ENCODE data around the gene TM9SF1.

TM9SF1 gene

DNA sequence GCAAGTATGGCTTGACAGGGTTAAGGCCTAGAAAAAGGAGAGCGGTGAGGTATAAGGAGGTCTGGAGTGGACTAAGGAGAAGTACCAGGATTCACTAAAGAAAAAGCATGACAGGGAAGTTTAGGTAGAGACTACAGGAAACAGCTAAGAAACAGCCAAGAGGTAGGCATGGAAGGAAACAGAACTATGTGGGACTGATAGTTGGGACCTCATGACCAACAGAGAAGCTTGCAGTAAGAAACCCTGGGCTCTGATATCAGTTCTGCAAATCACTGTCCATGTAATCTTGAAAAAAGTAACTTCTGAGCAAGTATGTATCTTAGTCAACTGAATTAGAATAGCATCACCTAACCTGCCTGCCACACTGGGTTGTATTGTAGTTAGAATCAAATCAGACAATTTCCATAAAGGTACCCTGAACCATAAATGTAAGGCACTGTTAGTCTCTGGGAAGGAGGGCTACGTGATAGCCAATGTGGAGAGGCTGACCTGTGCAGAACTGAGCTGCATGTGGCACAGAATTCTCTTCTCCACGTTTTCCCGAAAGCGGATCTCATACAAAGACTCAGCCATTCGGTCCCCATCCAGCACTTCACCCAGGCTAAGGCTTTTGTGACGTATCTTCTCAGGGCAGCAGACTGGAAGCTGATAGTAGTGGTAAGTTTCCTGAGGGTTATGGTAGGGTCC is 912 bp downstream of the TM9SF1 start:
- TF ChIP-seq, protein P1, sequence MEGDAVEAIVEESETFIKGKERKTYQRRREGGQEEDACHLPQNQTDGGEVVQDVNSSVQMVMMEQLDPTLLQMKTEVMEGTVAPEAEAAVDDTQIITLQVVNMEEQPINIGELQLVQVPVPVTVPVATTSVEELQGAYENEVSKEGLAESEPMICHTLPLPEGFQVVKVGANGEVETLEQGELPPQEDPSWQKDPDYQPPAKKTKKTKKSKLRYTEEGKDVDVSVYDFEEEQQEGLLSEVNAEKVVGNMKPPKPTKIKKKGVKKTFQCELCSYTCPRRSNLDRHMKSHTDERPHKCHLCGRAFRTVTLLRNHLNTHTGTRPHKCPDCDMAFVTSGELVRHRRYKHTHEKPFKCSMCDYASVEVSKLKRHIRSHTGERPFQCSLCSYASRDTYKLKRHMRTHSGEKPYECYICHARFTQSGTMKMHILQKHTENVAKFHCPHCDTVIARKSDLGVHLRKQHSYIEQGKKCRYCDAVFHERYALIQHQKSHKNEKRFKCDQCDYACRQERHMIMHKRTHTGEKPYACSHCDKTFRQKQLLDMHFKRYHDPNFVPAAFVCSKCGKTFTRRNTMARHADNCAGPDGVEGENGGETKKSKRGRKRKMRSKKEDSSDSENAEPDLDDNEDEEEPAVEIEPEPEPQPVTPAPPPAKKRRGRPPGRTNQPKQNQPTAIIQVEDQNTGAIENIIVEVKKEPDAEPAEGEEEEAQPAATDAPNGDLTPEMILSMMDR (IDR thresholded peaks at IDR 0.05): no peak

DNA sequence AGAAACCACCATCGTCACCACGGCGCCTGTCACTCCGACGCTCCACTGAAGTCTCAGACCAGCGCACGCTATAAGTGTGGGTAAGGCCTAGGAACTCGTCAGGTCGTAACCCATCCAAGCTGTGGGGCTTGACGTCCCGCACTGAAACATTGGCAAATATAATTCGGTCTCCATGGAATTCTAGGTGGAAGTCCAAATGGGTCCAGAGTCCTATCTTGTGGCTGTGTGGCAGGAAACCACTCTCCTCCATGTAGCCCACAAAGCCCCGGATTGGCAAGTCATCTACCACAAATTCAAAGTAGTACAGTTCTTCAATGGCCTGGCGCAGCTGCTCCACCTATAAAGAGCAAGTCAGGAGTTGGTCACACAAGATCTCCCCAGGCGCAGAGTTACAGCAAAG is 2.3 kb downstream of the TM9SF1 start:
- TF ChIP-seq, protein P1 (IDR thresholded peaks at IDR 0.05): no peak

DNA sequence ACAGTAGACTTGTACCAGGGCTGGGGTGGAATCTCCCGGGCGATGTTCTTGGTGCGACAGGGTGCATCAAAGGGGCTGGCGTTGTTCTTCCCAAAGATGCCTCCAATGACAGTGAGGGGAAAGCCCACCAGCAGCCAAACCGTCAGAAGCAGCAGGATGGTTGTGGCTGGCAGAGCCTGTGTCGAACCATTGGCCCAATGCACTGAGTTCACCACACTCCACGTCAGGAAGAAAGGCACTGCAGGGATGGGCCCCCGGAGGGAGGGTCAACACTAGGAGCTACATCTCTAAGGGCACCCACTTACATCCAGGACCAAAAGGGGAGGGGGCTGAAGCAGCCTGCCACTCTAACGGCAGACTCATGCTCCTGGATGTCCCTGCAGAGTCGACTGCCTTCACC is 4.8 kb downstream of the TM9SF1 start:
- TF ChIP-seq, protein P1 (IDR thresholded peaks at IDR 0.05): no peak

DNA sequence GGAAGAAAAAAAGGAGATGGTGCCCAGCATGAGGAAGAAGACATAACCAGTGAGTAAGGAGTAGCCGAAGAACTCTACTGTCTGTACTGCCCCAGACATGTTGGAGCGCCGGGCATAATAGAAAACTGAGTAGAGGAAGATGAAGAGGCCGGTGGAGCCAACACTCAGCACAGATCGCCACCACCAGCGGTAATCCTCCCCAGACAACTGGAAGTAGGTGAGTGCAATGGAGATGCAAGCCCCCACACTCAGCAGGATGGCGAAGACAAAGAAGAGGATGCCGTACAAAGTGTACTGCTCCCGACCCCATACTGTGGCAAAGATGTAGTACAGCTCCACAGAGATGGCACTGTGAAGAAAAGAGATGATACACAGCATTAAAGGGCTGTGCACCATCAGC is 5.8 kb downstream of the TM9SF1 start:
- TF ChIP-seq, protein P1 (IDR thresholded peaks at IDR 0.05): no peak

DNA sequence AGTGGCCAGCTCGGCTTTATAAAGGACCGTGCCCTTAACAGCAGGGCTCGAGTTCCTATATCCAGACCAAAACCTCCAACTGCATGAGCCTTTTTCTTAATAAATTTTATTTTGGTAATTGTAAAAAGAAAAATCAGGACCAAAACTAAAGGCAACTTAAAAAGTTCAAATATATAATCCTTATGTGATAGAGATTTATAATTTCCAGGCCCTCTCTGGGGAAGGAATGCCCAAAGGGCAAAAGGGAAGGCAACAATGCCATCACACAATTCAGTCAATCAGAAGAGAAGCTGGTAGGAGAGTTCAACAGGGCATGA is 6.2 kb downstream of the TM9SF1 start:
- TF ChIP-seq, protein P1 (IDR thresholded peaks at IDR 0.05): no peak

DNA sequence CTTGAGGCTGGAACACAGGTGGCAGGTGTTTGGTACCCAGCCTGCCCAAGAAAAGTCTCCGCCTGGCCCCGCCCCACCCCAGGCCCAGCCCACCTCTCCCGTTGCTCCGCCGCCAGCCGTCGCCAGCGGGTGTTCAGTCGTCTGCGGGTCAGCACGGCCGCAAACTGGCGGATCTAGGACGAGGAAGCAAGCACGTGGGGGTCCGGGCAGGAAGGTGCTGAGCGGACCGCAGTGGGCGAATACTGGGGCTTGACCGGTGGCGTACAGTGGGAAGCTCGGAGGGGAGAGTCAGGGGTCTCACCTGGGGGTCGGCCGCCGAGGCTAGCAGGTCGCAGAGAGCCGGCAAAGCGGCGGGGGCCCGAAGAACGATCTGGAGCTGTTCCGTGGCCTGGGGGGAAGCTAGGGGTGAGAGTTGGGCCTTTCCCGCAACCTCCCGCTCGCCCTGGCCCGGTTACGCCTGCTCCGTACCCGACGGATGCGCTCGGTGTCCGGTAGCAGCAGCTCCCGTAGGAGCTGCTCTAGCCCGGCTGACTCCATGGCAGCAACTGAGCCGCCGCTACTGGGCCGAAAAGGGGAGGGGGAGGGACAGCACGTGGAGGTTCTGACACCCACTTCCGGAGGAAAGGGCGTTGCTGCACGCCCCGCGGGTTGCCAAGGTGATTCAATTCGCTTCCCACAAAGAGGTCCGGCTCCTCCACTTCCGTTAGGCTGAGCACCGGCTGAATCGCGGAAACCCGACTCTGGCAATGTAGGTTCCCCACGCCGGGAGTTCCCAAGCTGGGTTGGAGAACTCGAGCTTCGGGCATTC is 6.8 kb downstream of the TM9SF1 start, which contains the start of gene IPO4:
TSS of gene IPO4 (minus strand) at position 566 of the 808 bp plus-strand sequence. CDS start at position 537, 29 bp downstream.
- TF ChIP-seq, protein P1 (IDR thresholded peaks at IDR 0.05): no peak

DNA sequence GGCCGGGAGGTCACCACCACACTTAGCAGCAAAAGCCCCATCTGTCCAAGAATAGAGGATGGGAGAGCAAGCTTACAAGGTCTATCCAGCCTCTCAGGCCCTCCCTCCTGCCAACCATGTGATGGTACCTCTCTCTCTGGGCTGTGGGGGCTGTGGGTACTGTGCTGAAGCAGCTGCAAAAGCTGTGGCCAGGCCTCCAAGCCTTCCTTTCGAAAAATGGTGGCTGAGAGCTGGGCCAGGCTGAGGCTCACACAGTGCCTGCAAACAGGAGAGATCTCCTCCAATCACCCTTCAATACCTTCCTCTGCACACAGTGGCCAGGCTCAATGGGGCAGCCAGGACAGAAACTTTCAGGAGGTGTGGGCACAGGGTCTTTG is 7.7 kb downstream of the TM9SF1 start:
- TF ChIP-seq, protein P1 (IDR thresholded peaks at IDR 0.05): no peak
